Heart left ventricle (tissue), 13 donors: Measurements from ENCODE around the gene STAB1.

Experiments
- POLR2A ChIP-seq, 2 donors: fragments of 450-650 bp; IDR thresholded peaks; one replicate each; pipeline ENCODE4 v1.6.1; 2017; ENCODE audit warnings: antibody characterized with exemption in 2 of 2, mild to moderate bottlenecking in 2 of 2, moderate library complexity in 2 of 2
- TF ChIP-seq, protein P1 (sequence below), 12 donors: fragments of 200-600 bp; sonication (generic) in 4 of 12; IDR thresholded peaks; one replicate each; pipeline versions ENCODE4 v1.5.0 to v1.8.0; 2018 to 2022; ENCODE audit warnings: antibody characterized with exemption in 12 of 12, mild to moderate bottlenecking in 5 of 12
- donor health status: ischemic (EF 13 %, LVEDD 7.1; RV severe dilation, severe dysfunction).
- donor health status: DM: no; HTN: yes; CAD: no.
- donor health status: DM: no; HTN: no; CAD: no.
- donor health status: ischemic (EF 25% LVEDD 6.9; RV normal size, moderate dysfunction).
- donor health status: ischemic (EF 25% LVEDD 5.7; RV mildly dilated, moderate dysfunction).
- donor health status: ischemic (EF 35%, LVEDD 5.7; RV mildly dilated, moderate dysfunction).
- donor health status: nonischemic (EF 11% LVEDD 7.7; RV severe dilation, severe dysfunction).
- donor health status: DM: yes; HTN: yes; CAD: no.
- donor health status: PGD.
- donor health status: ischemic (EF 29% LVEDD 5.4; RV normal size, mild dysfunction).
- donor health status: nonischemic (EF 23%, LVEDD 6.1; RV moderate dilation, normal function).

DNA sequence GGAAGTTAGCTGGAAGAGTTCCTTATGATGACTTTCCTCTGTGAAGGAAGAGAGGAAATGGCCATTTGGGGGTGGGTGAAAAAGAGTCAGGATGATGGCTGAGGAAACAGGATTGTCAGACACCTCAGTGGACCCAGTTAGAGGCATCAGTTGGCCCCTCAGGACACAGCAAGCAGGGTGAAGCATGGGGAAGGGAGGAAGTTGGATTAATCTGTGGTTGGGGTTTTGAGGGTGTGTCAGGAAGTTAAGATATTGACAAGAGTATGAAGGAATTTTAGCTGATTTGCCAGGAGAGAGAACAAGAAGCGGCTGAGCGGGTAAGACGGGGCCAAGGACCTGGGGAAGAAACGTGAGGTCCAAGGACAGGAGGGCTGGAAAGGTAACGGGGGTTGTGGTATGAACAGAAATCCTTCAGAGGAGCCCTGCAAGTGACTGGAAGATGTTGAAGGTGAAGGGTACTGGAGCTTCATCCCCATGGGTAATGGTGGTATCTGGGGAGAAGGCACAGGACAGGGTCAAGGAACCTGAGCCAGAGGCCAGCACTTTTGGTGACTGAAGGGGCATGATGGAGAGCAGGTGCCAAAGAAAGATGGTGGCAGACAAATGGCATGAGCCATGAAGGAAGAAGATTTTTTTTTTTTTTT is 44.0 kb downstream of the STAB1 start:
- no peak for TF ChIP-seq POLR2A (IDR thresholded peaks at IDR 0.05)
- TF ChIP-seq, protein P1, sequence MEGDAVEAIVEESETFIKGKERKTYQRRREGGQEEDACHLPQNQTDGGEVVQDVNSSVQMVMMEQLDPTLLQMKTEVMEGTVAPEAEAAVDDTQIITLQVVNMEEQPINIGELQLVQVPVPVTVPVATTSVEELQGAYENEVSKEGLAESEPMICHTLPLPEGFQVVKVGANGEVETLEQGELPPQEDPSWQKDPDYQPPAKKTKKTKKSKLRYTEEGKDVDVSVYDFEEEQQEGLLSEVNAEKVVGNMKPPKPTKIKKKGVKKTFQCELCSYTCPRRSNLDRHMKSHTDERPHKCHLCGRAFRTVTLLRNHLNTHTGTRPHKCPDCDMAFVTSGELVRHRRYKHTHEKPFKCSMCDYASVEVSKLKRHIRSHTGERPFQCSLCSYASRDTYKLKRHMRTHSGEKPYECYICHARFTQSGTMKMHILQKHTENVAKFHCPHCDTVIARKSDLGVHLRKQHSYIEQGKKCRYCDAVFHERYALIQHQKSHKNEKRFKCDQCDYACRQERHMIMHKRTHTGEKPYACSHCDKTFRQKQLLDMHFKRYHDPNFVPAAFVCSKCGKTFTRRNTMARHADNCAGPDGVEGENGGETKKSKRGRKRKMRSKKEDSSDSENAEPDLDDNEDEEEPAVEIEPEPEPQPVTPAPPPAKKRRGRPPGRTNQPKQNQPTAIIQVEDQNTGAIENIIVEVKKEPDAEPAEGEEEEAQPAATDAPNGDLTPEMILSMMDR (IDR thresholded peaks at IDR 0.05), result no peak
